ENCODE results near the gene CEND1.
"Not testable (repeated sequence)": the region's sequence is repeated elsewhere in the genome, so short reads cannot be mapped to it uniquely, and the experiment has no call there.

Gene CEND1

GRCh38 chr11:763073-763463, 26.8 kb downstream of the CEND1 start:
- no peak for FAIRE-seq

DNA sequence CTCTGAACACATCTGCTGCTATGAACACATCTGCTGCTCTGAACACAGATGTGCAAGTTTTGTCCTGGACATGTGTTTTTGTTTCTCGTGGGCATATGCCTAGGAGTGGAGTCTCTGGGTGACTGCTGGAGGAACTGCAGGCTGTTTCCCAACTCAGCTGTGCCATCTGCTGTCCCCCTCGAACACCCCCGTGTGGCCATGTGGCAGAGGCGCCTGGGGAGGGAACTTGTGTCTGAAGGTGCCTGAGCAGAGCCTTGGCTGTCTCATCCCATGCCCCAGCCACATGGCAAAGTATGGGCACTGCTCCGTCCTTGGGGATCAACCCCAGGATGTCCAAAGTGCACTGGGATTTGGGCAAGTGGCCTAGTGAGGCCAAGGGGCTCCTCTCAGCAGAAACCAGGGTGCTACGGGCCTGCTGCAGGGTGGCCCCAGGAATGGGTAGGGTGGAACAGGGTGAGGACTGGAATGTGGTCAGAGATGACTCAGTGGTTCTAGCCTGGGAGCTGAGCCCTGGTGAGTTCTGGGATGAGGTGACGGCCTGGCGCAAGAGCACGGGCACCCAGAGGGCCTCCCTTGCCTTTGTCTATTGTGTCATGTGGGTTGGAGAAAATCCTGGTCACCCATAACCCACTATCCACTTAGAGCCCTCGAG, 27.3 kb downstream of the CEND1 start:
- no peak for FAIRE-seq

DNA sequence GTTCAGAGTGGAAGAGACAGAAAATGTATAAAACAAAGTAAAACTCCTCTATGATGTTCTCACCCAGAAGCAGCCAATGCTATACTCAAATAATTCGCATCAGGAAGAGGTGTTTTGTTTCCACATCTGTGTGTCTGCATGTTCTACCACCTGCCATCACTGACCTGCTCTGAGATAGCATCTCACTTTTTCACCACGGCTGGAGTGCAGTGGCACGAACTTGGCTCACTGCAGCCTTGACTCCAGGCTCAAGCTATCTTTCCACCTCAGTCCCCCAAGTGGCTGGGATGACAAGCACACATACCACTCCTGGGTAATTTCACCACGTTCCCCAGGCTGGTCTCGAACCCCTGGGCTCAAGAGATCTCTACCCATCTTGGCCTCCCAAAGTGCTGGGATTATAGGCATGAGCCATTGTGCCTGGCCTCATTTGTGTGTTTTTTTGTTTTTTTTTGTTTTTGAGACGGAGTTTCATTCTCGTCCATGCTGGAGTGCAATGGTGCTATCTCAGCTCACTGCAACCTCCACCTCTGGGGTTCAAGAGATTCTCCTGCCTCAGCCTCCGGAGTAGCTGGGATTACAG, 28.3 kb downstream of the CEND1 start:
- FAIRE-seq, result no peak

DNA sequence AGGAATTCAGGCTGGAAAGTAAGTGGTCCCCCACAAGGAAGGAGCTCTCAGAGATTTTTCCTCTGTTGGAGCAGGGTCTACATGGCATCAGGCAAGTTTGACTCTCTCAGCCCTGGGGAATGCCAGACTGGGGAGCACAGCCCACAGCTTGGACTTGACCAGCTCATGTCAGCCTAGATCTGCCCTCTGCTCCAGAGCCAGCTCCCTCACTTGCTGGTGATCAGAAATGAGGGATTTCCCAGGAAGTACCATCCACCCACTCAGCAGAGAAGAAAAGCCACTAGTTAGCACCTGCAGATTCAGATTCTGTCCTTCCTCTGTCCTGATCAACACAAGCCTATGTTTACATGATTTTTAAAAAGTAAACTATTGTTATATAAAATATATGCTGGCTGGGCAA, 29.7 kb downstream of the CEND1 start:
- FAIRE-seq, result no peak

DNA sequence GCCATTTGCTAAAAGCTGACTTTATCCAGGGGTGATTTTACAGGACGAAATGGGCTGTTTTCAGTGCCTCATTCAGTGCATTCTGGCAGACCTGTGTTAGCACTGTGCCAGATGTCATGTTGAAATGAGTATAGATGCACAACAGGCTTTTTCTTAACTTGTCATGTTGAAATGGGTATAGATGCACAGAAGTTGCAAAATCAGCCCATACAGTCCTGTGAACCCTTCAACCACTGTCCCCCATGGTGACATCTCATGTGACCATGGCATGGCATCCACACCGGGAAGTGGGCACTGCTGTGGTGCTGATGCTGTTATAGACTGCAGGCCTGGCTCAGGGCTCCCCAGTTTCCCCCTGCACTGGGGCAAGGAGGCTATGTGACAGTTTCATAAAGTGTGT, 40.2 kb downstream of the CEND1 start:
- no peak for FAIRE-seq

DNA sequence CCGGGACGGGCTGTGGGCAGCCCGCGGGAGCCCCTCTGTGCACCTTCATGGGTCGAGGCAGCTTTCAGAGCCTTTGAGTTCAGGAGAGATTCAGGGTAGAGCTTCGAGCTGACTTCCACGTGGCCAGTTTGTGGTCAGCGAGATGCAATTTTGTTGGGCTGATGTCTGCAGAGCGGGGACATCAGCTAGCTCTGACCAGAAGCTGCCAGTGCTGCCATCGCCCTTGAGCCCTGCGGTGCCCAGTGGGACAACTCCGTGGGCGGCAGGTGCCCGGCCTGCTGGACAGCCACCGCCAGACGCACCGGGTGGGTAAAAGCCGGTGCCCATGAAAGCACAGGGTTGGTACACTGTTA, 41.9 kb downstream of the CEND1 start:
- FAIRE-seq, result no peak

- no peak for FAIRE-seq
Measured at GRCh38 chr11:747158-748006, 42.5 kb downstream of the CEND1 start, which contains the start of gene TALDO1. Gene TALDO1 (plus strand): TSS chr11:747464. CDS start chr11:747482, 18 bp downstream.

GRCh38 chr11:746289-747157, 43.4 kb downstream of the CEND1 start:
- FAIRE-seq, result no peak

- FAIRE-seq, result no peak
Measured at GRCh38 chr11:745428-745827, 44.5 kb downstream of the CEND1 start.

GRCh38 chr11:742571-743201, 47.2 kb downstream of the CEND1 start:
- no peak for FAIRE-seq

DNA sequence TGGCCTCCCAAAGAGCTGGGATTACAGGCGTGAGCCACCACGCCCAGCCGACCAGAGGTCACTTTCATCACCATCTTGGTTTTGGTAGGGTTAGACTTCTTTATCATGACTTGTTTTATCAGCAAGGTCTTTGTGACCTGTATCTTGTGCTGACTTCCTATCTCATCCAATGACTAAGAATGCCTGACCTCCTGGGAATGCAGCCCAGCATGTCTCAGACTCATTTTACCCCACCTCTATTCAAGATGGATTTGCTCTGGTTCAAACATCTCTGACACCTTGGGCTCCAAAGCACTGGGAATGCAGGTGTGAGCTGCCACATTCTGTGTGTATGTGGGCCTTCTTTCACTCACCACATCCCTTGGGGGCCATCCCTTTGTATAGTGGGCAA, 47.7 kb downstream of the CEND1 start:
- FAIRE-seq, result no peak

DNA sequence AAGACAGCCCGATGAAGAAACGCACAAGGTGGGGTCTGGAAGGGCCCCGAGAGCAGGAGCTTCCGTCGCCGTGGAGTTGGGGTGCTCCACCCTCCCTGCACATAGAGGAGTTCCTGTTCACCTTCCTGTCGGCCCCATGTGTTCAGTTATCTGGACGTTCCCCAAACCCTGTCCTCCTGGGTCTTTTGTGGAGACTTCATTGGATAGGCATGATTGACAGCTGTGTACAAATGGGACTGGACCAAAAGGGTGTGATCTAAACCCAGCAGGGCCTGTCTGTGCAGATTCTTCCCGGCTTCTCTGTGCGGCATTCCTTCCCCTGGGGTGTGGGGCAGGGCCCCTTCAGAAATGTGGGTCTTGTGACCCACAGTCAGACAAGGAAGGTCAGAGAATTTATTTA, 52.0 kb downstream of the CEND1 start:
- FAIRE-seq, result not testable (repeated sequence)

GRCh38 chr11:737366-737765, 52.5 kb downstream of the CEND1 start:
- no peak for FAIRE-seq

All from G401.6 (cell line).